Endodermal cell (in vitro differentiated cells): ENCODE results near the gene MKRN2OS. TPM values are rescaled to one million over a fixed set of nuclear protein-coding genes. Genes with fewer than 3 reads are reported as not detected.

ENCODE experiments used
- DNase-seq: peaks from one replicate; pipeline ENCODE4 v3.0.0-alpha.2; 2017
- H3K27ac ChIP-seq: 2 replicates; pipeline ENCODE4 v1.5.1; 2013; ENCODE audit warnings: mild to moderate bottlenecking, low read depth, low read length, moderate library complexity
- H3K27me3 ChIP-seq: 2 replicates; pipeline ENCODE4 v1.6.1; 2013; ENCODE audit warnings: mild to moderate bottlenecking, low read length, moderate library complexity; ENCODE audit not compliant: insufficient read depth, control insufficient read depth, poor library complexity, severe bottlenecking
- H3K36me3 ChIP-seq: 2 replicates; pipeline ENCODE4 v1.7.0; 2013; ENCODE audit warnings: mild to moderate bottlenecking, low read length, moderate library complexity; ENCODE audit not compliant: control insufficient read depth, insufficient read depth
- H3K4me1 ChIP-seq: one replicate; pipeline ENCODE4 v1.7.0; 2013; ENCODE audit warnings: low read length; ENCODE audit not compliant: control insufficient read depth, insufficient read depth
- H3K4me3 ChIP-seq: 2 replicates; pipeline ENCODE4 v1.5.1; 2013; ENCODE audit warnings: mild to moderate bottlenecking, low read length, moderate library complexity
- H3K9ac ChIP-seq: 2 replicates; pipeline ENCODE4 v1.6.1; 2013; ENCODE audit warnings: mild to moderate bottlenecking, low read length, moderate library complexity; ENCODE audit not compliant: poor library complexity, severe bottlenecking; ENCODE audit errors: extremely low read depth
- H3K9me3 ChIP-seq: 2 replicates; pipeline ENCODE4 v1.6.1; 2013; ENCODE audit warnings: mild to moderate bottlenecking, low read length, moderate library complexity; ENCODE audit not compliant: control insufficient read depth
- H3K27ac Mint-ChIP-seq: 2 replicates; pipeline ENCODE4 v1.8.0; 2020; ENCODE audit warnings: mixed read lengths
- H3K27me3 Mint-ChIP-seq: 2 replicates; pipeline ENCODE4 v1.8.0; 2021; ENCODE audit warnings: mild to moderate bottlenecking, mixed read lengths; ENCODE audit not compliant: insufficient read depth
- H3K36me3 Mint-ChIP-seq: 2 replicates; pipeline ENCODE4 v1.8.0; 2020; ENCODE audit warnings: low read depth, mixed read lengths
- H3K4me1 Mint-ChIP-seq: 2 replicates; pipeline ENCODE4 v1.8.0; 2020; ENCODE audit warnings: mixed read lengths
- H3K4me3 Mint-ChIP-seq: 2 replicates; pipeline ENCODE4 v1.8.0; 2020; ENCODE audit warnings: mild to moderate bottlenecking, moderate library complexity, mixed read lengths
- H3K9me3 Mint-ChIP-seq: 2 replicates; pipeline ENCODE4 v1.8.0; 2020; ENCODE audit warnings: mild to moderate bottlenecking, mixed read lengths
- CTCF ChIP-seq: fragments of 200-600 bp; sonication (generic); conservative IDR thresholded peaks from 2 replicates; pipeline ENCODE4 v1.5.0; 2021; ENCODE audit warnings: antibody characterized with exemption, mild to moderate bottlenecking
- WGBS, 2 experiments: methylation state at CpG; one replicate each; pipeline versions ENCODE4 v1.1.5 to v1.1.7; 2013; ENCODE audit warnings: missing lambda C conversion rate in 2 of 2, mixed read lengths in 1 of 2; ENCODE audit not compliant: insufficient coverage in 1 of 2, insufficient read length in 1 of 2; 5-methylcytosine and 5-hydroxymethylcytosine counted together
- total RNA-seq, 2 donors: library from RNA; stranded (reverse); fragmentation: NEBNext Ultra II Directional in 1 of 2; extraction: Animal tissue kit (Norgen Biotek cat#: 25700) in 1 of 2; gene quantifications; 2 replicates in 1 of 2; 3 replicates in 1 of 2; pipeline ENCODE4 v1.2.1, GENCODE V29; 2021

MKRN2OS gene
- total RNA-seq, 2 donors from 2014 or later = 0.84 TPM; not detected in 1

- no peaks in the 10 kb centered on the region for H3K4me1 Mint-ChIP-seq
- H3K9me3 Mint-ChIP-seq = no peaks in the 10 kb centered on the region
- H3K27me3 Mint-ChIP-seq = no peaks in the 10 kb centered on the region
- peaks cover 66% of the 10 kb centered on the region for H3K36me3 Mint-ChIP-seq
- Histone ChIP-seq H3K4me3 (no peak overlapping the region), H3K36me3 (peaks cover 79% of the 10 kb centered on the region), H3K9me3 (no peaks in the 10 kb centered on the region), H3K4me1 (no peaks in the 10 kb centered on the region), H3K27me3 (no peaks in the 10 kb centered on the region), H3K27ac (no peak overlapping the region), H3K9ac (no peak overlapping the region)
- peak; percentile 60 for DNase-seq
- H3K27ac Mint-ChIP-seq = peak overlapping the region; percentile 36
- 94 to 95% methylated on average over 8 to 11 of the region's 11 CpGs for WGBS, 2 experiments
- TF ChIP-seq CTCF = no peak
- H3K4me3 Mint-ChIP-seq = no peak overlapping the region
Measured at GRCh38 chr3:12571986-12572385, 26.7 kb upstream of the MKRN2OS start.

GRCh38 chr3:12569836-12570235 lies 24.5 kb upstream of the MKRN2OS start:
- Mint-ChIP-seq H3K27ac (no peak overlapping the region), H3K36me3 (peaks cover 50% of the 10 kb centered on the region)

GRCh38 chr3:12568747-12569146 lies 23.4 kb upstream of the MKRN2OS start:
- H3K36me3 ChIP-seq = peaks cover 49% of the 10 kb centered on the region
- DNase-seq = no peak
- no peak overlapping the region for H3K27ac Mint-ChIP-seq
- H3K9me3 ChIP-seq = peaks cover 7% of the 10 kb centered on the region
- no peak overlapping the region for H3K27ac ChIP-seq
- WGBS, 2 experiments = 92 to 95% methylated on average over 3 of the region's 3 CpGs
- TF ChIP-seq CTCF = no peak
- no peaks in the 10 kb centered on the region for H3K27me3 ChIP-seq
- H3K27me3 Mint-ChIP-seq = no peaks in the 10 kb centered on the region
- no peak overlapping the region for H3K4me3 ChIP-seq
- H3K9me3 Mint-ChIP-seq = no peaks in the 10 kb centered on the region
- H3K4me1 ChIP-seq = no peaks in the 10 kb centered on the region
- H3K4me1 Mint-ChIP-seq = peaks cover 6% of the 10 kb centered on the region
- H3K9ac ChIP-seq = no peak overlapping the region
- H3K4me3 Mint-ChIP-seq = no peak overlapping the region
- peaks cover 39% of the 10 kb centered on the region for H3K36me3 Mint-ChIP-seq

More at GRCh38 chr3:12569836-12570235, 24.5 kb upstream of the MKRN2OS start:
- Histone ChIP-seq H3K27me3 (no peaks in the 10 kb centered on the region), H3K36me3 (peaks cover 60% of the 10 kb centered on the region), H3K9ac (no peak overlapping the region), H3K4me1 (no peaks in the 10 kb centered on the region), H3K27ac (no peak overlapping the region), H3K9me3 (peaks cover 7% of the 10 kb centered on the region), H3K4me3 (no peak overlapping the region)
- Mint-ChIP-seq H3K9me3 (no peaks in the 10 kb centered on the region), H3K4me3 (no peak overlapping the region), H3K27me3 (no peaks in the 10 kb centered on the region), H3K4me1 (peaks cover 6% of the 10 kb centered on the region)
- no peak for DNase-seq
- no peak for TF ChIP-seq CTCF
- 90 to 94% methylated on average over 4 to 6 of the region's 6 CpGs for WGBS, 2 experiments
